Osteoblast (primary cell): Measurements from ENCODE around the gene LHFPL3. TPM values are rescaled to one million over a fixed set of nuclear protein-coding genes. Genes with fewer than 3 reads are reported as not detected.

Source experiments
- DNase-seq: peaks from one replicate; pipeline ENCODE4 v3.0.0; 2011; ENCODE audit warnings: low spot score, mixed read lengths; ENCODE audit not compliant: insufficient read length; ENCODE audit errors: missing footprints
- H2AFZ ChIP-seq: 2 replicates; pipeline ENCODE4 v1.6.0; 2011; ENCODE audit warnings: mild to moderate bottlenecking, low read length
- H3K27ac ChIP-seq: 2 replicates; pipeline ENCODE4 v1.5.1; 2011; ENCODE audit warnings: mild to moderate bottlenecking, low read depth, low read length, moderate library complexity
- H3K27me3 ChIP-seq: 2 replicates; pipeline ENCODE4 v1.6.0; 2012; ENCODE audit warnings: mild to moderate bottlenecking, control low read depth, inconsistent platforms, low read length, moderate library complexity; ENCODE audit not compliant: insufficient read depth
- H3K36me3 ChIP-seq: 2 replicates; pipeline ENCODE4 v1.5.1; 2011; ENCODE audit warnings: mild to moderate bottlenecking, low read length, control low read depth, moderate library complexity; ENCODE audit not compliant: insufficient read depth
- H3K4me1 ChIP-seq: 2 replicates; pipeline ENCODE4 v1.5.1; 2011; ENCODE audit warnings: mild to moderate bottlenecking, low read length, control low read depth, moderate library complexity; ENCODE audit not compliant: insufficient read depth
- H3K4me2 ChIP-seq: 2 replicates; pipeline ENCODE4 v1.6.0; 2011; ENCODE audit warnings: mild to moderate bottlenecking, low read length; ENCODE audit not compliant: insufficient read depth
- H3K4me3 ChIP-seq: fragments of 200-600 bp; sonication (generic); 3 replicates; pipeline ENCODE4 v1.5.1; 2012; ENCODE audit warnings: mild to moderate bottlenecking, low read length, inconsistent platforms; ENCODE audit not compliant: insufficient read depth
- H3K79me2 ChIP-seq: 2 replicates; pipeline ENCODE4 v1.6.0; 2012; ENCODE audit warnings: mild to moderate bottlenecking, low read length, control low read depth, inconsistent platforms; ENCODE audit not compliant: insufficient read depth
- H3K9me3 ChIP-seq: 2 replicates; pipeline ENCODE4 v1.5.1; 2011; ENCODE audit warnings: low read depth, low read length, control low read depth
- H4K20me1 ChIP-seq: 2 replicates; pipeline ENCODE4 v1.6.0; 2012; ENCODE audit warnings: mild to moderate bottlenecking, low read length, control low read depth; ENCODE audit not compliant: insufficient read depth
- total RNA-seq: library from RNA; depleted of rRNA; stranded (reverse); fragments of >200 nt; gene quantifications from 2 replicates; pipeline ENCODE4 v1.2.3, GENCODE V29; 2012
- TF ChIP-seq, protein P1 (sequence below): IDR thresholded peaks from 2 replicates; pipeline ENCODE4 v1.5.1; 2011; ENCODE audit warnings: mild to moderate bottlenecking, low read depth, low read length, moderate library complexity; ENCODE audit errors: extremely low read depth

LHFPL3 gene
- total RNA-seq, 1 donor = not detected

DNA sequence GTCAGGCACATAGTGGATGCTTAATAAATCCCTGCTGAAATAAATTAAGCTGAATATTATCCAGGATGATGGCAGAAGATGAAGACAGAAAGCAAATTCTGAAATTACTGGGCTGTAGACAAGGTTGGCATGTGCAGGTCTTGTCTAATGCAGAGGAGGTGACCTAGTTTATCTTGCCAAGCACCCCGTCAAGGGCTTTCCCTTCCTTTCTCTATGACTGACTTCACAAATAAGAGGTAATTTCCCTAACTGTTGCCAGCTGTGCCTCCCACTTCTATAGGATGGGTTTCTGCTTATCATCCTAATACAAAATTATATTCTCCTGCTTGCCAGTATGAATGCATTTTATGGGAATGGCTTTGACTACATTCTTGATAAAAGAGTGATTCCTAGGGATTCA lies 38.0 kb downstream of the LHFPL3 start:
- Histone ChIP-seq H3K4me3 (no peak overlapping the region), H3K79me2 (no peaks in the 10 kb centered on the region), H3K9me3 (no peaks in the 10 kb centered on the region), H3K4me1 (no peaks in the 10 kb centered on the region), H4K20me1 (no peaks in the 10 kb centered on the region), H2AFZ (no peak overlapping the region), H3K27ac (no peak overlapping the region), H3K27me3 (no peaks in the 10 kb centered on the region), H3K36me3 (no peaks in the 10 kb centered on the region), H3K4me2 (no peak overlapping the region)
- no peak for DNase-seq
- TF ChIP-seq, protein P1, sequence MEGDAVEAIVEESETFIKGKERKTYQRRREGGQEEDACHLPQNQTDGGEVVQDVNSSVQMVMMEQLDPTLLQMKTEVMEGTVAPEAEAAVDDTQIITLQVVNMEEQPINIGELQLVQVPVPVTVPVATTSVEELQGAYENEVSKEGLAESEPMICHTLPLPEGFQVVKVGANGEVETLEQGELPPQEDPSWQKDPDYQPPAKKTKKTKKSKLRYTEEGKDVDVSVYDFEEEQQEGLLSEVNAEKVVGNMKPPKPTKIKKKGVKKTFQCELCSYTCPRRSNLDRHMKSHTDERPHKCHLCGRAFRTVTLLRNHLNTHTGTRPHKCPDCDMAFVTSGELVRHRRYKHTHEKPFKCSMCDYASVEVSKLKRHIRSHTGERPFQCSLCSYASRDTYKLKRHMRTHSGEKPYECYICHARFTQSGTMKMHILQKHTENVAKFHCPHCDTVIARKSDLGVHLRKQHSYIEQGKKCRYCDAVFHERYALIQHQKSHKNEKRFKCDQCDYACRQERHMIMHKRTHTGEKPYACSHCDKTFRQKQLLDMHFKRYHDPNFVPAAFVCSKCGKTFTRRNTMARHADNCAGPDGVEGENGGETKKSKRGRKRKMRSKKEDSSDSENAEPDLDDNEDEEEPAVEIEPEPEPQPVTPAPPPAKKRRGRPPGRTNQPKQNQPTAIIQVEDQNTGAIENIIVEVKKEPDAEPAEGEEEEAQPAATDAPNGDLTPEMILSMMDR = no peak

DNA sequence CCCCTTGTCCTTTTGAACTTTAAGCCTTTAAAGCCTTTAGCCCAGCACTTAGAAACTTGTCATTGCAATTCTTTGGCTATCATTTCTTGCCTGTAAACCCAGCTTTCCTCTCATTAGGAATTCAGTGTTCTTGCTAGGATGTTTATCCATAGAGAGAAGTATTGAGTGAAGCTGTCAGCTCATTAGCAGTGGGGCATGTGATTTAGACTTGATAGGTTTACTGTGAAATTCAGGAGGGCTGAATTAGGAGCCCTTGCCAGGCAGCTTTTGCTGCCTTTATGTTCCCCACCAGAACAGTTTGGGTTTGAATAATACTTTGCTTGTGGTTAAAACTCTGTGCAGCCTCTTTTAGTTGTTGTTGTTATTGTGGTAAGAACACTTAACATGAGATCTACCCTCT lies 39.5 kb downstream of the LHFPL3 start:
- DNase-seq = no peak
- Histone ChIP-seq H3K27me3 (no peaks in the 10 kb centered on the region), H3K27ac (no peak overlapping the region), H4K20me1 (no peaks in the 10 kb centered on the region), H3K4me3 (no peak overlapping the region), H3K79me2 (no peaks in the 10 kb centered on the region), H3K9me3 (no peaks in the 10 kb centered on the region), H3K4me2 (no peak overlapping the region), H2AFZ (no peak overlapping the region), H3K36me3 (no peaks in the 10 kb centered on the region), H3K4me1 (no peaks in the 10 kb centered on the region)
- TF ChIP-seq, protein P1 = no peak

DNA sequence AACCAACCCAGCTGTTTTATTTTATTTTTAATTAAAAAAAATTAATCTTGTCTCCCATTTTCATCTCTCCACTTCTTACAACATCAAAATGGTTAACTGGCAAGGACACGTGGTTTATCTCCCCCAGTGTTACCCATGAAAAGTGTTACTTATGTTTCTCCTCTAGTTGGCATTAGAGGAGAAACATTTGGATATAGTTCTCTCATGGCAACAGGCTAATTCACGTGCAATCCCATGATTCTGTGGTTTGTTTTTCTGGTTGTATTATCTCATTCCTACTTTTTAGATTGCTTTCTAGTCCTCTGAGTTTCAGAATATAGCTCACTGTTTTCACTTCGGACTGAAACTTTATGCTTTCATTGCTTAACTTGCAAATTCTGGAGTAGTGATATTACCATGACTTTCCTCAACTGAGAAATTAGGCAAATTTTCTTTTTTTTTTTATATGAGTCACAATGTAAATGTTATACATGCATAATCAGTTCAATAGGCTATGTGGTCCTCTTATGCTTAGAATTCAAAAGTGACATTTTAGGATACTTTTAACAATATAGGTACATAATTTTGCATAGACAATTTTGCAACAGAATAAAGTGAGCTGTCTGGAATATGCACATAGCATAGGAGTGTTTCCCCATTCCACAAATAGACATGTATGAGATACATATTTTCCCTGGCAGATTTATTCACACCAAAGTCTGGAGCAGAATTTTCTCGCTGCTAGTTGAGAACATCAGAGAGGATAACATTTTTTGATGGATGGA lies 43.0 kb downstream of the LHFPL3 start:
- Histone ChIP-seq H3K36me3 (no peaks in the 10 kb centered on the region), H3K4me2 (no peak overlapping the region), H3K79me2 (no peaks in the 10 kb centered on the region), H3K4me3 (no peak overlapping the region), H3K27ac (no peak overlapping the region), H3K9me3 (no peaks in the 10 kb centered on the region), H2AFZ (no peak overlapping the region), H4K20me1 (no peaks in the 10 kb centered on the region), H3K27me3 (no peaks in the 10 kb centered on the region), H3K4me1 (no peaks in the 10 kb centered on the region)
- no peak for DNase-seq
- TF ChIP-seq, protein P1 = no peak

DNA sequence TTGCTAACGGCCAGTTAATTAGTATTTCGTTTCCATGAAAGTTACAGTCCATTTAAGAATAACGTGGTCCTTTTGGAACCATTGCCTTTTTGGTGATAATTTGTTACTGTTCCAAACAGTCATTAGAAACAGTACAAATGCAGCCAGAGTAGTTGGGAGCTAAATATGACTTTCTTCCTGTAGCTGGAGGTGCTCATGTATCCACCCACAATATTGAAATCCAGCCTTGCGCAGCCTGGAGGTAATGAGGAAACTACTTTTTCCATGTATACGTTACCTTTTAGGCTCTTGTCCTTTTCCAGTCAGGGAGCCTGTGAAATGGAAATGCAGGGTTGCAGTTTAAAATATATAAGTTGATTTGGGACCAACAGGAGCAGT lies 43.6 kb downstream of the LHFPL3 start:
- Histone ChIP-seq H3K79me2 (no peaks in the 10 kb centered on the region), H3K4me1 (no peaks in the 10 kb centered on the region), H4K20me1 (no peaks in the 10 kb centered on the region), H3K27ac (no peak overlapping the region), H3K4me3 (no peak overlapping the region), H2AFZ (no peak overlapping the region), H3K4me2 (no peak overlapping the region), H3K27me3 (no peaks in the 10 kb centered on the region), H3K9me3 (no peaks in the 10 kb centered on the region), H3K36me3 (no peaks in the 10 kb centered on the region)
- no peak for DNase-seq
- TF ChIP-seq, protein P1 = no peak
